Left cardiac atrium (tissue), 4 donors: Measurements from ENCODE around the gene SARS2. TPM values are rescaled to one million over a fixed set of nuclear protein-coding genes. Genes with fewer than 3 reads are reported as not detected.

ENCODE experiments used
- ATAC-seq, 2 donors: fragments of 200-7000 bp; cut with Tn5 transposase; one replicate each; pipeline ENCODE4 v1.9.1; 2020; ENCODE audit warnings: mild to moderate bottlenecking in 2 of 2, moderate library complexity in 2 of 2
- DNase-seq: peaks from one replicate; pipeline ENCODE4 v3.0.0-alpha.2; 2020
- intact Hi-C, 2 donors: fragments of 100-400 bp; cut with DNase I; formaldehyde crosslinking; loops; one replicate each; pipeline versions ENCODE4 v1.14.1 to v1.15.1; 2022 to 2023
- total RNA-seq, 2 donors: library from RNA; stranded (reverse); fragmentation: NEBNext Ultra II Directional; extraction: Animal tissue kit (Norgen Biotek cat#: 25700); gene quantifications; one replicate each; pipeline ENCODE4 v1.2.1, GENCODE V29; 2021
- donor health status: DM: no; HTN: yes; CAD: no.
- donor health status: DM: no; HTN: yes; CAD: no; lungs with severe emphysema.
- donor health status: DM: yes; HTN: yes; CAD: no.
- donor health status: Dilated cardiomyopathy.

Gene SARS2
- total RNA-seq, 2 donors from 2014 or later, result 9.5 to 17.7 TPM

DNA sequence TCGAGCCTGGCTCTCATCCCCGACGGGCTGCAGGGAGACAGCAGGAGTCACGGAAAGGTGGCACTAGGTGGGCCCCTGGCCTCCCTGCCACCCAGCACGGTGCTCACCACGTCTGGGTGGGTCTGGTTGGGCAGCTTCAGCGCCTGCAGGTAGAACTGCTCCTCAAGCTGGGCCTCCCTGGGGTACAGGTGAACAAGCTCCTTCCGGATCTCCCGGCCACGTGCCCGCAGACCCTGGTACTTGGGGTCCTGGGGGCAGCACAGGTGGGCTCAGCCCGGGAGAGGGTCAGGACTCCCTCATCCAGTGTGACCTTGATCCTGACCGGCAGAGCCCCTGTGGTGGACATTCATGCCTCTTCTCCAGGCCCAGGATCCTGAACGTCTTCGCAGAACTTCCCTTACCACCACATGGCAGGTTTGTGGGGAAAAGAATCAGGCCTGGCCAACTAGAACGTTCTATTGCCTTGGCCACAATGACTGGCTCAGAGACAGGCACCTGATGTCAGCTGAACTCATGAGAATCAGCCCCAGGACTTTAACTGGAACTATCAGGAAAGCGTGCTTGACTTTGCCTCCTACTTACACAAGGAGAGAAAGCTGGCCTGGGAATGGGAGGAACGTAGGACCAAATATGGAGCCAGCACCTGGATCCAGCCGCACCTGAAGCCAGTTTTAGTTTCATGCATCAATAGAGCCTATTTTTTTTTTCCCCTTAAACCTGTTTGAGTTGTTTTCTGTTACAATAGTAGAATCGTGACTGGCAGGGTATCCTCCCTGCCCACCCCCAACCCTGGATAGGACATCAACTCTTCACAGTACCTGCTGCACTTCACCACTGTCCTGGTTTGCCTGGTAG is 8.9 kb downstream of the SARS2 start:
- ATAC-seq (no peak), DNase-seq (no peak)
- intact Hi-C loops, result loop anchor here (10.0 kb wide), 3 partner anchors 277 to 377 kb away; partner anchors contain the start of genes ACTN4 (in 1 of the 2), EIF3K (in 1 of the 2) and MAP4K1 (in 1 of the 2)

DNA sequence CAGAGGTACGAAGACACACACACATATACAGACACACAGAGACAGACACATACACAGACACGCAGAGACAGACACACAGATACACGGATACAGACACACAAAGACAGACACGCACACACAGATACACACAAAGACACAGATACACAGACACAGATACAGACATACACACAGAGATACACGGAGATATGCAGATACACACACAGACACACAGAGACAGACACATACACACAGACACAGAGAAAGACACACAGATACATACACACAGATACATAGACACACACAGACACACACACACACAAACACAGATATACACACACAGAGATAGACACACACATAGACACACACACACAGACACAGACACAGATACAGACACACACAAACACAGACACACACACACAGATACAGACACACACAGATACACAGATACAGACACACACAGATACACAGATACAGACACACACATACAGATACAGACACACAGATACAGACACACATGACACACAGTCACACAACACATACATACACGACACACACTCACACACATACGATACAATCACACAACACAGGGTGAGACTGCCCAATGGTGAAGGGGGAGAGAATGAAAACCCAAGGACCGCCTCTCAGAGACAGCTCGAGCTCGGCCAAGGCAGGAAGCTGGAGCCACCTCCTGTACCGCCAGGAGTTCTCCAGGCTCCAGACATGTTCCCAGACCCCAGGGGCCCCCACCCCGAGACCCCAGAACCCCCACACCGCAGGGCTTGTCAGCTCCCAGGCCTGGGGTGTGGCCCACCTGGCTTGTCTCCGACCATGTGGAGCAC is 9.8 kb downstream of the SARS2 start:
- ATAC-seq, result no peak
- intact Hi-C loops, result loop anchor here (10.0 kb wide), 3 partner anchors 276 to 376 kb away; partner anchors contain the start of genes ACTN4 (in 1 of the 2), EIF3K (in 1 of the 2) and MAP4K1 (in 1 of the 2)

DNA sequence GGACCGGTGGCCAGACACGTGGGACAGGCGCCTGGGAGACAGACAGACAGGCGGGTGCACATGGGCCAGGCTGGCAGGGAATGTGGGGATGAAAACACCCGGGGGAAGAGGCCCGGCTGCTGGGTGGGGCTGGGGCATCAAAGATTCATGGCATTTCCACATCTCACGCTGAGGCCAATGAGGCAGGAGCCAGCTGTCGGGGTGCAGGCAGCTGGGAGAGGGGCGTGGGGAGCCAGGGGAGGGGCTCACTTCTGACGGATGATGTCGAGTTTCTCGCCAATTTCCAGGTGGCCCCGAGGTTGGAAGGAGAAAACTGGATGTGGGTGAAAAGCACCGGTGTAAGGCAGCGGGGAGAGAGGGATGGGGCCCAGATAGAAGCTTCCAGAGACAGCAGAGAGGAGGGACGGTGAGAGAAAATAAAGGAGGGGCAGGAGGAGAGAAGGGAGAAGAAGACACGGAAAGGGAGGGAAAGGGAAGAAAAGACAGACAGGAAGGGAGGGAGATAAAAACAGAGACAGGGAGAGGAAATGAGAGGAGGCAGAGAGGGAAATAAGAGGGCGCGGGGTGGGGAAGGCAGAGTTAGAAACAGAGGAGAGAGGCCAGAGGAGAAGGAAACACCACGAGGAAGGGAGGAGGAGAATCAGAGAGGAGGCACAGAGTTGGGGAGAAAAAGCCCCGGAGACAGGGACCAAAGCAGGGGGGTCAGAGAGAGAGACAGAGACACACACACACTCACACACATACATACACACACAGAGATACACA is 10.5 kb downstream of the SARS2 start:
- ATAC-seq (no peak), DNase-seq (no peak)
- intact Hi-C loops, result loop anchor here (10.0 kb wide), 3 partner anchors 275 to 375 kb away; partner anchors contain the start of genes ACTN4 (in 1 of the 2), EIF3K (in 1 of the 2) and MAP4K1 (in 1 of the 2)

More for the DNA sequence above, 9.8 kb downstream of the SARS2 start:
- DNase-seq, result no peak

DNA sequence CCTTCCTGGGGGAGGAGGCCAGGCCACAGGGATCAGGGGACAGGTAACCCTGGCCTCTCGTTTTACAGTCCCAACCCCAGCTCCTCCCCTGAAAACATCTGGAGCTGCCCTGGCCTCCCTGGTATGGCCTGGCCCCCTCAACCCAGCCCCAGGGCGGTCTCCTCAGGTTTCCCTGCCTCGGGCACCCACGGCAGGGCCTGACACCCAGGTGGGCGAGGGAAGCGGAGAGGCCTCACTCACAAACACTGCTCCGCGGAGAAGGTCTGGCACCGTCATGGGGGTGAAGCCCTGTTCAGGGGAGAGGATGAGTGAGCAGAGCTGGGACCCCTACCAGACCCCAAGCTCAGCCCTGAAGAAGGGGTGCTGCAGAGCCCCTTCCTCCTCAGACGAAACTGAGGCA is 12.0 kb downstream of the SARS2 start:
- no peak for ATAC-seq
- no peak for DNase-seq
- intact Hi-C loops, result no loop called here

DNA sequence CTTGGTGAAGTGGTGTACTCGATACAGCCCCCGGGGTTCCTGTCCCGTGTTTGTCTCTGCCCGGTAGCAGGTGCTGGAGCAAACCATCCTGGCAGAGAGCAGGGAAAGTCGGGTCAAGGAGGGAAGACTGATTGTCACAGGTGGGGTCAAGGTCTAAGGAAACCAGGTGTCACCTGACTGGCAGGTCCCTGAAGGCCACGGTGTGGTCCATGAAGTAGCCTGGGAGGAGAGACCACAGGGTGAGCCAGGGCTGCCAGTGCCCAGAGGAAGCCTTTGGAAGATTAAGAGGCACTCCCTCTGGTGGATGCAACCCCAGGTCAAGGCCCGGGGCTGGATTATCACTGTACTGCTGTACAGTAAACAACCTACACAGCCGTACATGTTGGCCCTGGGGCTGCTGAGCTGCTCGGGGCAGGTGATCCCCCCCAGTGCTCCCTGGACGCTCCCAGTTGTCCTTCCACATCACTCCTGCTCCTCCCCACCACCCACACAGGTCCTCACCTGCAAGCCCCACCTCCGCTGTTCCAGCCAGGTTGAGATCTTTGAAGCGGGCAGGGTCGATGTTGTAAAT is 12.6 kb downstream of the SARS2 start:
- intact Hi-C loops, result no loop called here
- ATAC-seq (no peak), DNase-seq (no peak)

DNA sequence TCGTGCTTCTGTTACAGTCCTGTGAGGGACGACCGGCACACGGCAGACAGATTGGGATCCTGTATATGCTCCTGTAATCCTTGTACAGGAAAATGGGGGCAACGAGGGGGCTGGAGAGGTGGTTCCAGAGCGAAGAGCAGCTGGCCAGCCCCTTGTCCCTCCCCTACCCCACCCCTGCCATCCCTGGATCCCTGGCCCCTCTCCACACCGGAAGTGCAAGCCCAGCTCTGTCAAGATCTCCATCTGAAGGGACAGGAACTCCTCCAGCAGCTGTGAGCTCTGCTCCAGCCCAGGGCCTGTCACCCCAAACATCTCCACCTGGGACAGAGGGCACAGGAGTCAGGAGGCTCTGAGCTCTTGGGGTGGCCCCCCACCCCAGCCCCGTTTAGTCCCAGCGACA is 13.0 kb downstream of the SARS2 start:
- intact Hi-C loops, result no loop called here
- ATAC-seq, result no peak
- DNase-seq, result no peak

DNA sequence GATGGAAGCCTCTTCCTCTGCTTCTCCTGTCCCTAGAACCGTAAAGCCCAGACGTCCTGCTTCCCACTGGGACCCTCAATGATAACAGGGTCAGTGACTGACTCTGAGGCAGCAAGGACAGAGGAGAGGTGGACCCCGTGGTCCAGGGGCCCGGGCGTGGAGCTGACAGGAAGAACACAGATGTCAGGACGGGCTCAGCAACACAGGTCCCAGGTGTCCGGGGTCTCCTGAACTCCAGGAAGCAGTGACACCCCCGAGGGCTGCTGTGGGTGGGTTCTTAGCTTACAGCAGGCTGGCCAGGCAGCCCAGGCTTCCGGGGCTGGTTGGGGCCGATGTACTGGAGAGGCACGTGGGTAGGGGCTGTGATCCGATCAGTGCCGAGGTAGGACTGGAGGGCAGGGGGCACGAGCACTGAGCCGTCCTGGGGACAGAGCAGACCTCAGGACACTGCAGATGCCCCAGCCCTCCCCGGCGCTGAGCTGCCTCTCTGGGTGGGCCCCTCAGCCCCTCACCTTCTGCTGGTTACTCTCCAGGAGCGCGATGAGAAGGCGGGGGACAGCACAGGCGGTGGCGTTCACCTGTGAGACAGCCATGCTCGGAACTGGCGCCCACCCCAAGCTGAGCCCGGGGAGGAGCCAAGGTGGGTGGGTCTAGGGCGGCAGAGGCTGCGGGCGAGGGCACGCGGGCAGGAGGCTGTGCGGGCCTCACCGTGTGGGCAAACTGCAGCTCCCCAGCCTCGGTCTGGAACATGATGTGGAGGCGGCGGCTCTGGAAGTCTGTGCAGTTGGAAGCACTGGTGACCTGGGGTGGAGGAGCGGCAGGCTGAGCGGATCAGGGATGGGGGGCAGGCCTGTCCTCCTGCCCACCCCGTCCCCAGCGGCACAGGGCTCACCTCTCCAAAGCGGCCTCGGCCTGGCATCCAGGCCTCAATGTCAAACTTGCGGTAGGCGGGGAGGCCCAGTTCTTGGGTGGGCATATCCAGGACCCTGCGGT is 14.9 kb downstream of the SARS2 start:
- no peak for ATAC-seq

DNA sequence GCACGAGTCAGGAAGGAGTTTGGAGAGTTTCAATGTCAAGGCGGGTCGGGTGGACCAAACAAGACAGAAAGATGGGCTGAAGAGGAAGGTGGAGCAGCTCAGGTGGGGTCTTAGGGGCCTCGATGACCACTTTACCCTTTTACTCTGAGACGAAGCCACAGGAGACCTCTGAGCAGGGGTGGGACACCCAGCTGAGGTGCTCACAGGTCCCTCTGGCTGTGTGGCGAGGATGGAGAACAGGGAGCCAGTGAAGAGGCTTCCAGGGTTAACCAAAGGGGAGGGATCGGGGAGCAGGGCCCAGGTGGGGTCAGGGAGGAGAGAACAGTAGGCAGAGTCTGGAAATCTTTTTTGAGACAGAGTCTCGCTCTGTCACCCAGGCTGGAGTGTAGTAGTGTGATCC is 16.6 kb downstream of the SARS2 start:
- intact Hi-C loops, result no loop called here
- DNase-seq, result no peak
- ATAC-seq, result no peak

More for the DNA sequence above, 14.9 kb downstream of the SARS2 start:
- intact Hi-C loops, result no loop called here
- no peak for DNase-seq

DNA sequence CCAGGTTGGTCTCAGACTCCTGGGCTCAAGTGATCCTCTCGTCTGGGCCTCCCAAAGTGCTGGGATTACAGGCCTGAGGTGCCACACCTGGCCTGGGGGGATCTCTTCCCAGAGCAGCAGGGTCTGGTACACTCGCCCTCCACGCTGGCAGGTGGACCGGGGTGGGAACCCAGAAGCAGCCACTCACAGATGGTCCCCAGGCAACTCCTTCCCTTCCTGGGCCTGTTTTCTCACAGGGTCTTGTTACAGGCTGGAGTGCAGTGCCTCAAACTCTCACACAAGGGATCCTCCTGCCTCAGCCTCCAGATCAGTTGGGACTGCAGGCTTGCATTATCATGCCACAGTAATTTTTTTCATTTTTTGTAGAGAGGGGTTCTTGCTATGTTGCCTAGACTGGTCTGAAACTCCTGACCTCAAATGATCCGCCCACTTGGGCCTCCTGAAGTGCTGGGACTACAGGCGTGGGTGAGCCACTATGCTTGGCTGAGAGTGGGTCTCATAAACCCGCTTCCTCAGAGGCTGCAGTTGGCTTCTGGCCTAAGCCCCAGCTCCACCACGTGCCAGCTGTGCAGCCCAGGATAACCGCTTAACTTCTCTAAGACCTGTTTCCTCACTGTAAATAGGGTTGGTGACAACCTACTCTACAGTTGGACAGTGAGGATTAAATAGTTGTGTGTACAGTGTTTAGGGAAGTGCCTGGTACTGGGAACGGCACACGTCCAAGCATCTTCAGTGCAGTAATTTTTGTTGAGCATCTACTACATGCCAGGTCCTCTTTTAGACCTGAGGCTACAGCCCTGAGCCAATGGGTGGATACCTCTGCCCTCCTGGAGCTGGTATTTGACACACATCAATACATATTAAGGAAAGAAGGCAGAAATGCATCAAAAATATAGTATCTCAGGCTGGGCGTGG is 17.7 kb downstream of the SARS2 start:
- DNase-seq (no peak), ATAC-seq (no peak)
- intact Hi-C loops, result no loop called here

DNA sequence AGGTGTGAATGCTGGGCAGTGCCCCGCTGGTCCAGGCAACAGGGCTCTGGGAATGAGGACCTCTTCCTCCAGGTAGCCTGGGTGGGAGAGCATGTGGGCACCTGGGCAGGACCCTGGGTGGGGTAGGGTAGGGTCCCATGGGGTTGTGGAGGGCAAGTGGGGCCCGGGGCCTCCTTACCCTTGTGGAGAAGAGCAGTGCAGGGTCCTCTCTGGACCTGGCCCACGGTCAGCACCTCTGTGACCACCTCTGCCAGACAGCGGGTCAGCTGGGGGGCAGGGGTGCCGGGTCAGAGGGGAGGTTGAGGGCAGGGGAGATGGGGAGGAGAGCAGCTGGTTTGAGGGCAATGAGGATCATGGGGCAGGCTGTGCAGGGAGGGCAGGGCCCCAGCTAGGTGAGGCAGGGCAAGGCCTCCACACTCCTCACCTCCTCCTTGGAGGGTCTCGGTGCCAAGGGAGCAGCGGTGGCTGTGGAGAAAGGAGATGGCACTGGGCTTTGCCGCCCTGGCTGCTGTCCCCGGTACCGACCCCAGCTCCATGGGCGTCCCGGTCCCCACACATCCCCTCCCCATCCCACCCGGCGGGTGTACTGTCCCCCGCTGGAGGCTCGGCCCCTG is 19.1 kb downstream of the SARS2 start:
- no peak for DNase-seq
- ATAC-seq, result no peak
- intact Hi-C loops, result no loop called here

DNA sequence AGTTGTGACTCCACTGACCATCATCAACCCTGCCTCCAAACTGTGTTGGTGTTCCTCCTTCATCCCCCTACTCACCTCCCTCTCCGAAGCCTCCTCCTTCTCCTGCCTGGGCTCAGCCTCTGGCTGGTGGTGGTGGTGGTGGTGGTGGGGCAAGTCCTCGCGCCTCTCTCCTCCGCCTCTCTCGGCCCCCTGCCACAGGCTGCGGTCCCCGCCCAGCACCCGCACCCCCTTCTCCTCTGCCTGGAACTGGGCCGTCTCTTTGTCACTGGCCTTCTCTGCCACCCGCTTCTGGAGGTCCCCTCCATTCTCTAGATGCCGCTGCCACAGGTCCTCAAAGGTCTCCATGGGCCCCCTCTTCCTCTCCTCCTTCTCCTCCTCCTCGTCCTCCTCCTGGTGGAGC is 20.1 kb downstream of the SARS2 start:
- DNase-seq (no peak), ATAC-seq (no peak)
- intact Hi-C loops, result no loop called here

DNA sequence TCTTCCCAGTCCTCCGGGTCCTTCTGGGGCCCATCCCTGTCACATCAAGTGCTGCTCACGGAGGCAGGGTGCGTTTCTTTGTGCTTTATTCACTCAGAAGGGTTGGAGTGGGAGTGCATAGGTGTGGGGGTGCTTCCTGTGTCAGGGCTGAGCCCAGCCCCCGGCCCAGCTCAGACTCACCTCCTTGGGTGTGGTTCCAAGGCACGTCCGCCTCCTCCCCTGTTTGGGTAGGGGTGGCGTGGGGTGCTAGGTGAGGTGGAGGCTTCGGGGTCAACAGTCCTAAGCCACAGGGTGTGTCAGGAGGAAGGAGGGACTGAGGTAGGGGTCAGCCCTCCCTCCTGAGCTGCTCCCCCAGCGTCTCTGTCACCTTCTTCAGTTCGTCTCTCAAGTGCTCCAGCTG is 21.7 kb downstream of the SARS2 start:
- intact Hi-C loops, result no loop called here
- DNase-seq, result no peak
- no peak for ATAC-seq

DNA sequence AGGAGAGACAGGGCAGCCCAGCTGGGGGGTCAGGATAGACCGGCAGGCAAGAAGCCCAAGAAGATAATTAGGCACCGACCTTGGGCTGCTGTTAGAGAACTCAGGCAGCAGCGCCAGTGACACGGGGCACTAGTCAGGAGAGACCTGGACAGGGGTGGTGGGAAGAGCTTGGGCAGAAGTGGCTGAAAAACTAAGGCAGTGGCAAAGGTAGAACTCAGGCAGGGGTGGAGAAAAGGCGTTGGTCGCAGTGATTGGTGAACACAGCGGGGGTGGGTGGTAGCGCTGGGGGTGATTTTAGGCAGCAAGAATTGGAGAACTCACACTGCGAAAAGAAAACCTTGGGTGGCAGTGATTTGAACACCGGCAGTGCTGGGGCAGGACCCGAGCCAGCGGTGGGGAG is 22.9 kb downstream of the SARS2 start:
- ATAC-seq, result no peak
- intact Hi-C loops, result no loop called here
- DNase-seq, result no peak

DNA sequence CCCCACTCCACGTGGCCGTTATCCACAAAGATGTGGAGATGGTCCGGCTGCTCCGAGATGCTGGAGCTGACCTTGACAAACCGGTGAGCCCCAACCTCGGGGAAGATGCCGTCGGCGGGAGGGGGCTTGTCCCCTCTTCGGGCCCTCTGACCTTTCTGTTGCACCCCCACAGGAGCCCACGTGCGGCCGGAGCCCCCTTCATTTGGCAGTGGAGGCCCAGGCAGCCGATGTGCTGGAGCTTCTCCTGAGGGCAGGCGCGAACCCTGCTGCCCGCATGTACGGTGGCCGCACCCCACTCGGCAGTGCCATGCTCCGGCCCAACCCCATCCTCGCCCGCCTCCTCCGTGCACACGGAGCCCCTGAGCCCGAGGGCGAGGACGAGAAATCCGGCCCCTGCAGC is 23.3 kb downstream of the SARS2 start:
- intact Hi-C loops, result no loop called here
- no peak for DNase-seq
- no peak for ATAC-seq

DNA sequence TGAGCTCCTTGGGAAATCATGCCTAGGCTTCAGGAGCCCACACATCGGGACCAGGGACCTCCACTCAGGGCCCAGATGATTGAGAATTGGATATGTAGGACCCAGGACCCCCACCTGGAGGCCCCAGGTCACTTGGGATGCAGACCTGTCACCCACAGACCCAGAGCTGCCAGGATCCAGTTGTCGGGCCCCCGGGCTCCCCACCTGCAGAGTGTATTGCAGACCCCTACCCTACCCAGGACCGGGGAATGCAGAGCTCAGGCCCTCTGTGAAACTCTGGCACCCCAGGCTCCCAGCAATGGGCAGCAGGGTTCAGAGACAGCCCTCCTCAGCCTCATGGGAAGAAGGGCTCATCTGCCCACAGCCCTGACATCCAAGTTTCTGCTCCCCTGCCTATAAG is 24.9 kb downstream of the SARS2 start:
- intact Hi-C loops, result no loop called here
- ATAC-seq, result no peak
- no peak for DNase-seq
